Fibroblast of the aortic adventitia (primary cell): ENCODE data around the gene ZNF816. TPM values are rescaled to one million over a fixed set of nuclear protein-coding genes. Genes with fewer than 3 reads are reported as not detected.

Experiments used
- DNase-seq: peaks from one replicate; pipeline ENCODE4 v3.0.0-alpha.2; 2010; ENCODE audit warnings: low read depth
- H3K4me3 ChIP-seq: 2 replicates; pipeline ENCODE4 v1.5.1; 2011; ENCODE audit warnings: low read depth, mild to moderate bottlenecking, control low read depth, low read length, moderate library complexity
- CTCF ChIP-seq: IDR thresholded peaks from 2 replicates; pipeline ENCODE4 v1.5.1; 2011; ENCODE audit warnings: mild to moderate bottlenecking, low read length, control low read depth, inconsistent platforms; ENCODE audit not compliant: insufficient read depth
- total RNA-seq: library from RNA; depleted of rRNA; stranded (reverse); fragments of >200 nt; gene quantifications from 2 replicates; pipeline ENCODE4 v1.2.3, GENCODE V29; 2012; ENCODE audit warnings: low replicate concordance

ZNF816 gene
- 4.1 and 7.4 TPM in 2 replicates for total RNA-seq

DNA sequence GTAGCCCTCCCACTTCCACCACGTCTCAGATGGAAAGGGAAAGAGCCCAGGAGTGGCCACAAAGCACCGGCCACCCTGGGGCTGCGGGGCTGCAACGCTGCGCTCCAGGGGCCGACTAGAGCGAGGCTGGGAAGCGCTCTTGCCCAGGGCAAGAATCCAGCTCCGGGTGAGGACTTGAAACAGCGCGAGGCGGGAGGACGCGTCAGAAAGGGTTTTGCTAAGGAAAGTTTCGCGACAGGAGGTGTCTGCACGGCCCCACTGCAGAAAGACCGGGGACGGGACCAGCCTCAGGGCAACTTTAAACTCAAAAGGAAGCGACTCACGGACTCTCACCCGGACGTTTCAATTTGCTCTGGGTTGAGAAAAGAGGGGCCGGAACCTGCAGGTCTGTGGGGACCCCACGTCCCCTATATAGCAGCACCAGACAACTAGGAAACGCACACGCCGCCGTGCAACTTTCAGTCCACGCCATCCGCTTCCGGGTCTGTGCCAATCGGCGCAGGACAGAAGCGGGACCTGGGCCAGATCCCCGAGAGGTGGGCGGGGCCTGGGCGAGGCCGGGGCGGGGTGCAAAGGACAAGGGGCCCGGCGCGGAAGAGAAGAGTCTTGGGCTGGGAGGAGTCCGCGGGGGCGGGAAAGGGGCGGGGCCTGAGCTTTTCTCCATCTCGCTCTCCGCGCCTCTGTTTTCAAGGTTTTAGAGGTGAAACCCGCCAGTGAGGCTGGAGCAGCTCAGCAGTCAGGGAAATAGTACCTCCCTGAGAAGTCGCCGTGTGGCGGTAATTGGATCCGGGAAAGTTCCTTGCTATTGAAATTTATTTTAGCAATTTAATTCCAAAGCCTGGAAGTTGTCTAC is at the start of gene ZNF816:
Gene ZNF816 (minus strand): TSS at position 488 of the 853 bp plus-strand sequence. CDS start 6,792 bp downstream, outside the sequence.
- TF ChIP-seq CTCF = no peak
- peak within 1 kb of the TSS; percentile 80 for H3K4me3 ChIP-seq
- peak; percentile 89 for DNase-seq

DNA sequence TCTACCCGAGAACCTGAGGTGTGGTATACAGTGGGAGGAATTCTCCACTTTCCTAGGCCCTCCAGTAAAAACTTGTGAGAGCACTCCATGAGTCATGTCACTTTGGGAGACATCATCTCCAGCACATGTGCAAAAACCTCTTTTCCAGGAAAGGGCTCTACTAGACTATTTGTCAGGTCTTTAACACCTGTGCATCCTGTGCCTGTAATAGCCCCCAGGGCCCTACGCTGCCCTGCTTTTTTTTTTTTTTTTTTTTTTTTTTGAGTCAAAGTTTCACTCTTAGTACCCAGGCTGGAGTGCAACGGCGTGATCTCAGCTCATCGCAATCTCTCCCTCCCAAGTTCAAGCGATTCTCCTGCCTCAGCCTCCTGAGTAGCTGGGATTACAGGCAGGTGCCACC is 49.3 kb upstream of the ZNF816 start:
- H3K4me3 ChIP-seq = no peak overlapping the region
- no peak for DNase-seq
- TF ChIP-seq CTCF = no peak

DNA sequence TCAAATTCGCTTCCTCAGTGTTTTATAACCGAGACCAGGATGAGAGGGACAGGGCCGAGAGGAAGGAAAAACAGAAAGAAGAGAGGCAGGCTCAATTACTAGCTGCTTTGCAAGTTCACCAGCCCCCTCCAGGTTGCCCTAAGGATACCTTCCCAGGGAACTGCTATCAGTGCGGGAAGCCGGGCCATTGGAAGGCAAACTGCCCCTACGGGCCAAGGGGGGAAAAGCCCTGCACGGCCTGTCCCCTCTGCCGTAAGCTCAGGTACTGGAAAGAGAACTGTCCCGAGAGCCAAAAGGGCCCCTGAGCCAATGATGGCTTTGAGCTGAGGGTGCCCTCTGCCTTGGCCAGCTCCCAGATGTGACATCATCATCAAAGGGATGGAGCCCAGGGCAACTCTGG is 47.8 kb upstream of the ZNF816 start:
- H3K4me3 ChIP-seq = no peak overlapping the region

GRCh38 chr19:53008061-53008778 is 45.5 kb upstream of the ZNF816 start:
- no peak for DNase-seq
- TF ChIP-seq CTCF = no peak
- H3K4me3 ChIP-seq = no peak overlapping the region

More for the DNA sequence above, 47.8 kb upstream of the ZNF816 start:
- TF ChIP-seq CTCF = no peak
- no peak for DNase-seq

DNA sequence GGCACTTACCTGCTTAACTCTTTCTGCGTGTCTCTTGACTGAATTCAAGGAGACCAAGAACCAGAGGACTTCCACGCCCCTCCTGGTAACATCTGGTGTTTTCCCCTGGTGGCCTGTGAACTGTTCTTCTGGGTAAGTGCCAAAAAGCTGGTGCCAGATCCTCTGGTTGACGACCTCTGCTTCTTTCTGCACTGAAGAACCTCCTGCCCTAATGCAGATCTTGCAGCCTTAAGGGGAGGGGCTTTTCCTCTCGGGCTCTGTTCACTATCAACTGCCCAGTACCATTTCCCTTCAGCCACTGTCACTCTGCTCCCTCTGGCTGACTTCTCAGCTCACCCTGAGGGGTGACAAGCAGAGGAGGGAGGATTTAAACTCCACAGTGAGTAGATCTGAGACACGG is 44.9 kb upstream of the ZNF816 start:
- DNase-seq = no peak
- no peak overlapping the region for H3K4me3 ChIP-seq
- no peak for TF ChIP-seq CTCF

- TF ChIP-seq CTCF = no peak
- H3K4me3 ChIP-seq = no peak overlapping the region
- no peak for DNase-seq
These were observed 44.5 kb upstream of the ZNF816 start for GRCh38 chr19:53007200-53007599.
